Neuronal stem cell (in vitro differentiated cells): ENCODE measurements around the gene TMC8.

ENCODE experiments used
- DNase-seq: peaks from one replicate; pipeline ENCODE4 v3.0.0-alpha.2; 2013; ENCODE audit warnings: low spot score
- H2AFZ ChIP-seq: one replicate; pipeline ENCODE4 v1.6.1; 2013; ENCODE audit warnings: mild to moderate bottlenecking, low read length, inconsistent platforms
- H2AK5ac ChIP-seq: 2 replicates; pipeline ENCODE4 v1.6.1; 2013; ENCODE audit warnings: low read depth, mild to moderate bottlenecking, inconsistent platforms, low read length, moderate library complexity, mixed read lengths
- H2BK120ac ChIP-seq: 2 replicates; pipeline ENCODE4 v1.6.1; 2013; ENCODE audit warnings: low read depth, mild to moderate bottlenecking, inconsistent platforms, low read length, moderate library complexity, mixed read lengths
- H2BK12ac ChIP-seq: one replicate; pipeline ENCODE4 v1.6.1; 2013; ENCODE audit warnings: low read length, inconsistent platforms
- H2BK15ac ChIP-seq: 2 replicates; pipeline ENCODE4 v1.6.1; 2013; ENCODE audit warnings: mild to moderate bottlenecking, low read length, inconsistent platforms, mixed read lengths
- H2BK5ac ChIP-seq: one replicate; pipeline ENCODE4 v1.6.1; 2013; ENCODE audit warnings: inconsistent platforms, mild to moderate bottlenecking, low read length, moderate library complexity
- H3K14ac ChIP-seq: one replicate; pipeline ENCODE4 v1.6.1; 2013; ENCODE audit warnings: low read length, inconsistent platforms
- H3K18ac ChIP-seq: 2 replicates; pipeline ENCODE4 v1.6.1; 2013; ENCODE audit warnings: low read length, inconsistent platforms
- H3K23ac ChIP-seq: 2 replicates; pipeline ENCODE4 v1.6.1; 2013; ENCODE audit warnings: low read depth, mild to moderate bottlenecking, mixed read lengths, low read length, inconsistent platforms; ENCODE audit not compliant: poor library complexity
- H3K27ac ChIP-seq: replicated peaks from 3 replicates; pipeline ENCODE4 v1.5.1; 2013; ENCODE audit warnings: low read length, inconsistent platforms
- H3K27me3 ChIP-seq, 3 experiments: 2 replicates each; pipeline ENCODE4 v1.6.1; 2013; ENCODE audit warnings: low read length in 3 of 3, mild to moderate bottlenecking in 2 of 3, inconsistent platforms in 1 of 3, low read depth in 1 of 3, mixed read lengths in 1 of 3, moderate library complexity in 1 of 3; ENCODE audit not compliant: control insufficient read depth in 3 of 3, insufficient read depth in 3 of 3
- H3K36me3 ChIP-seq, 2 donors: replicated peaks in 1 of 2; 2 replicates each; pipeline ENCODE4 v1.6.1; 2013; ENCODE audit warnings: low read length in 2 of 2; ENCODE audit not compliant: control insufficient read depth in 2 of 2, insufficient read depth in 2 of 2
- H3K4ac ChIP-seq: 2 replicates; pipeline ENCODE4 v1.6.1; 2013; ENCODE audit warnings: inconsistent platforms, mild to moderate bottlenecking, low read length, moderate library complexity
- H3K4me1 ChIP-seq, 2 donors: 1 replicate in 1 of 2; 2 replicates in 1 of 2; pipeline ENCODE4 v1.6.1; 2013; ENCODE audit warnings: low read length in 2 of 2, low read depth in 1 of 2; ENCODE audit not compliant: control insufficient read depth in 2 of 2, insufficient read depth in 1 of 2
- H3K4me2 ChIP-seq: one replicate; pipeline ENCODE4 v1.6.1; 2013; ENCODE audit warnings: mild to moderate bottlenecking, low read length, inconsistent platforms; ENCODE audit not compliant: insufficient read depth, poor library complexity, severe bottlenecking
- H3K4me3 ChIP-seq, 2 donors: 2 replicates each; pipeline ENCODE4 v1.5.1; 2013; ENCODE audit warnings: low read length in 2 of 2, mild to moderate bottlenecking in 2 of 2, inconsistent platforms in 1 of 2, moderate library complexity in 1 of 2
- H3K79me1 ChIP-seq: one replicate; pipeline ENCODE4 v1.6.1; 2013; ENCODE audit warnings: low read depth, mild to moderate bottlenecking, inconsistent platforms, low read length, moderate library complexity
- H3K9ac ChIP-seq: one replicate; pipeline ENCODE4 v1.6.1; 2013; ENCODE audit warnings: mild to moderate bottlenecking, low read depth, low read length, inconsistent platforms; ENCODE audit not compliant: poor library complexity
- H3K9me3 ChIP-seq, 2 donors: replicated peaks in 1 of 2; 2 replicates each; pipeline versions ENCODE3 to v1.6.1; 2013; ENCODE audit warnings: low read length in 2 of 2, mild to moderate bottlenecking in 2 of 2, inconsistent platforms in 1 of 2, low read depth in 1 of 2, mixed read lengths in 1 of 2, moderate library complexity in 1 of 2; ENCODE audit not compliant: control insufficient read depth in 2 of 2, insufficient read depth in 1 of 2
- H4K8ac ChIP-seq: one replicate; pipeline ENCODE4 v1.6.1; 2013; ENCODE audit warnings: low read depth, mild to moderate bottlenecking, inconsistent platforms, low read length, moderate library complexity
- H4K91ac ChIP-seq: one replicate; pipeline ENCODE4 v1.6.1; 2013; ENCODE audit warnings: low read length, low read depth, mild to moderate bottlenecking, inconsistent platforms; ENCODE audit not compliant: poor library complexity
- WGBS, 2 donors: extraction: QIAGEN DNeasy Blood & Tissue Kit; methylation state at CpG; one replicate each; pipeline ENCODE4 v1.1.7; 2013; ENCODE audit warnings: missing lambda C conversion rate in 2 of 2, mixed read lengths in 1 of 2; ENCODE audit not compliant: insufficient read length in 2 of 2, insufficient replicate concordance in 1 of 2; ENCODE audit errors: extremely low coverage in 2 of 2; 5-methylcytosine and 5-hydroxymethylcytosine counted together

The TMC8 gene

DNA sequence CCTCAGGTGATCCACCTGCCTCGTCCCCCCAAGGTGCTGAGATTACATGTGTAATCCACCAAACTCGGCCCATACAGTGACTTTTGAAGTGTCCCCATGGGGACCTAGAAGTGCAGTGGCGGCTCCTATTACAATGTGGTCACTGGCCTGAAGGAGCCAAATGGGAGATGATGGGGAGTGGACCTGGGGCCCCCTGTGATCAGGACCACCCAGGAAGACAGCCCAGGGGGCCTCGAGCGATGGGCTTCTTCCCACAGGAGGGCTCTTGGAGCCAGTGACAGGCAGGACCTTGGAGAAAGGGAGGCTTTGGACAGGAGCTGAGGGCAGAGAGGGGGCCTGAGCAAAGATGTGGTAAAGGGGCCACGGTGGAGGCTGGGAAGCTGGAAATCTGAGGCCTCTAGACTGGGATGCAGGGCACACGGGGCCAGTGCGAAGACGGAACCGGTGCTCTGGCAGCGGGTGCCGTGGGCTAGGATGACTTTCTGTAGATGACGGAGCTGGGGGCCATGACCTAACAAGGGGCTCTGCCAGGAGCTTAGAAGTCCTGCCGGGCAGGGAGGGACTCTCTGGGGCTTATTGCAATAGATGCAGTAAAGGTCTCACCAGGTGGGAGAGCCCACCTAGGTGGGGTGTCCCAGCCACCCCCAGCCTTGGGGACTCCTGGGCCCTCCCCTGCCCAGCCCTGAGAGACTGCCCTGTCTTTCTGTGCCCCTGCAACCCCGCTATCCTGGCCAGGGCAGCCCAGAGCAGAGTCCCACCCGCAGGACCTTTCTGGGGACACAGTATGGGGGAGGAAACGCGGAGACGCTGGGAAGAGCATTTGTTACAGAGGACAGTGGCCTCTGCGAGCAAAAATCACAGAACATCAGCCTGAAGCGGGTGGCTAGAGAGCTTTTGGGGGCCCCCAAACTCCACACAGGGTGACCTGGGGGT lies 12.9 kb downstream of the TMC8 start:
- Histone ChIP-seq H3K9ac (no peak overlapping the region), H2BK15ac (peak overlapping the region; percentile 19), H3K4me2 (no peak overlapping the region), H3K23ac (no peak overlapping the region), H4K91ac (no peak overlapping the region), H3K4ac (no peak overlapping the region), H2AK5ac (no peak overlapping the region), H3K4me3 (no peak overlapping the region), H3K79me1 (peaks cover 2% of the 10 kb centered on the region), H3K9me3 (peaks cover 0 to 2% of the 10 kb centered on the region in 2 donors), H4K8ac (no peak overlapping the region), H2BK12ac (no peak overlapping the region), H3K4me1 (peaks cover 3 to 6% of the 10 kb centered on the region in 2 donors), H2BK5ac (no peak overlapping the region), H2BK120ac (no peak overlapping the region), H3K36me3 (no peaks in the 10 kb centered on the region), H3K27me3 (peaks cover 0 to 50% (median 3%) of the 10 kb centered on the region in 3 experiments), H3K14ac (no peak overlapping the region), H3K27ac (no peak overlapping the region), H3K18ac (no peak overlapping the region), H2AFZ (no peak overlapping the region)
- WGBS, 2 donors, result no CpG with 5 or more reads among the region's 21 CpGs
- DNase-seq, result no peak

DNA sequence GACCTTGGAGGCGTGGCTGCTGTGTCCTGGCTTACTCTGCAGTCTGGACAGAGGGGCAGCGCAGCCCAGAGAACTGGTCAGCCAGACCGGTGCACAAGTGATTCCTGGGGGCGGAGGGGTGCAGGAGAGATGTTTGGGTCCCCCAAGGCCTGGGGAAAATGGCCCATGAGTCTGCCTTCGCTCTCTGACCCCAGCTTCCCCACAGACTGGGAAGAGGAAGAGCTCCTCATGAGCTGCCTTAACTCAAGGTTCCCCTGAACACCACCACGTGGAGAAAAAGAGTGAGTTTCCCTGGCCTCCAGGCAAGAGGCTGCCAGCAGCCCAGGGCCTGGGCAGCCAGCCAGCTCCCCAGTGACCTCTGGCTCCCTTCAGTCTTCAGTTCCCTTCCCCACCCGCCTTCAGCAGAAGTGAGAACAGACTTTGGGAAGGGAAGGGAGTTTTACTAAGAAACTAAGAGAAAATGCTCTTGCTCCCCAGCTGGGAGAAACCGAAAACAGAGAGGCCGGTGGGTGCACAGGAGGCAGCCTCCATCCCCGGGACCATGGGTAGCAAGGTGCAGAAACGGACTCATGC lies 13.7 kb downstream of the TMC8 start:
- H4K8ac ChIP-seq, result no peak overlapping the region
- no peak overlapping the region for H2AFZ ChIP-seq
- H2AK5ac ChIP-seq, result peak overlapping the region; percentile 94
- peaks cover 0 to 2% of the 10 kb centered on the region in 2 donors for H3K9me3 ChIP-seq
- no peak overlapping the region for H3K9ac ChIP-seq
- H3K27ac ChIP-seq, result no peak overlapping the region
- H2BK15ac ChIP-seq, result peak overlapping the region; percentile 99
- H2BK5ac ChIP-seq, result no peak overlapping the region
- DNase-seq, result no peak
- no peak overlapping the region for H3K4me3 ChIP-seq
- no peak overlapping the region for H3K14ac ChIP-seq
- no peak overlapping the region for H3K4ac ChIP-seq
- peak overlapping the region; percentile 71 for H3K18ac ChIP-seq
- no peak overlapping the region for H3K4me2 ChIP-seq
- H3K27me3 ChIP-seq, result peaks cover 0 to 52% (median 3%) of the 10 kb centered on the region in 3 experiments
- no peak overlapping the region for H4K91ac ChIP-seq
- H2BK120ac ChIP-seq, result peak overlapping the region; percentile 99
- H3K36me3 ChIP-seq, result no peaks in the 10 kb centered on the region
- no peak overlapping the region for H2BK12ac ChIP-seq
- H3K23ac ChIP-seq, result peak overlapping the region; percentile 89
- peaks cover 3 to 6% of the 10 kb centered on the region in 2 donors for H3K4me1 ChIP-seq
- no CpG with 5 or more reads among the region's 11 CpGs for WGBS, 2 donors
- H3K79me1 ChIP-seq, result peaks cover 2% of the 10 kb centered on the region

DNA sequence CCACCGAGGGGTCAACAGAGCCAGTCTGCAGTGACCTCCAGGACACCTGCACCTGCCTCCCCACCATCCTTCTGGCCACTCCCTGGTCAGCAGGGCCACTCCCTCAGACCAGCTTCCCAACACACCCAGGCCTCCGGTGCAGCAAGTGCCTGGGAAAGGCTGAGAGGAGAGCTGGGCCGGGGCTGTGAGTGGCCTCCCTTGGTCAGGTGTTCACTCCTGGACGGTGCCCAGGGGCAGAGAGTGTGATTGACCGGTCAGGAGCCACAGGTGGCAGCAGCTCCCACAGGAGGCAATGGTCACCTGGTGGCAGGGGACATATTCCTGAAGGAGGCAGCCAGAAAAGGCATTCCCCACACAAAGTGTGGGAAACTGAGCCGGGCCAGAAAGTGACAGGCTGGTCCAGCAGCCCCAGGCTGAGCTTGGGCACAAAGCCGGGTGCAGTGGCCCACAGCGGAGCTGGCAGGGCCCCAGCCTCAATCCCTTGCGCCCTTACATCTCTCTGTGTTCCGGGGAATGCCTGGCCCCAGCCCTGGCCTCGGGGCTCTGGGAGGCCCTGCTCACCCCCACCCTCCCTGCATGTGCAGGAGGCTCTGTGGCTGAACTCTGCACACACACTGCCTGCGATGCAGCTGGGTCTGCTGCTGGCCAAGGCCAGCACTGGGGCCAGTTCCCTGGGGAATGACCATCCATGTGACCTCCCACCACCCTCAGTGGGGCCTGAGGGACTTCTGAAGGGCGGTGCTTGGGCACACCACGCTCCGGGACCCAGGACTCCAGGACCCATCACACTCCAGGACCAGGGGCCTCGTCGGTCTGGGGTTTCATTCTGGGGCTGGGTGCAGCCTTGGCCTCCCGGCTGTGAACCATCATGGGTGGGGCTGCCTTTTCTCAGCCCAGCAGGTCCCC lies 14.4 kb downstream of the TMC8 start:
- Histone ChIP-seq H3K9ac (no peak overlapping the region), H3K79me1 (peaks cover 2% of the 10 kb centered on the region), H3K4me2 (no peak overlapping the region), H4K91ac (no peak overlapping the region), H2BK12ac (peak overlapping the region; percentile 84), H3K18ac (peak overlapping the region; percentile 85), H3K27ac (no peak overlapping the region), H3K27me3 (peaks cover 0 to 52% (median 3%) of the 10 kb centered on the region in 3 experiments), H2AFZ (no peak overlapping the region), H3K4me3 (no peak overlapping the region), H3K14ac (peak overlapping the region; percentile 71), H3K9me3 (peaks cover 0 to 2% of the 10 kb centered on the region in 2 donors), H3K4ac (no peak overlapping the region), H3K36me3 (no peaks in the 10 kb centered on the region), H2BK5ac (peak overlapping the region; percentile 66), H3K4me1 (peaks cover 3 to 6% of the 10 kb centered on the region in 2 donors), H3K23ac (peak overlapping the region; percentile 89), H2AK5ac (peak overlapping the region; percentile 94), H2BK120ac (peak overlapping the region; percentile 99), H2BK15ac (peak overlapping the region; percentile 99), H4K8ac (no peak overlapping the region)
- WGBS, 2 donors, result no CpG with 5 or more reads among the region's 18 CpGs
- DNase-seq, result no peak
